ENCODE measurements around the gene CCDC57. TPM values are rescaled to one million over a fixed set of nuclear protein-coding genes. Genes with fewer than 3 reads are reported as not detected.

CCDC57 gene
- total RNA-seq, 1 donor, result 21.0 TPM

- no peak overlapping the region for H2AFZ ChIP-seq (ENCODE audit: low read length)
- peaks cover 31% of the 10 kb centered on the region for H3K4me1 ChIP-seq (ENCODE audit: insufficient read depth, low read length)
- no peaks in the 10 kb centered on the region for H3K27me3 ChIP-seq (ENCODE audit: insufficient read depth, low read length)
- no peaks in the 10 kb centered on the region for H4K20me1 ChIP-seq (ENCODE audit: insufficient read depth, low read length)
- no peaks in the 10 kb centered on the region for H3K36me3 ChIP-seq (ENCODE audit: insufficient read depth, low read length)
- DNase-seq (ENCODE audit: insufficient read length, low spot score, missing footprints), result peak; percentile 84
- H3K4me3 ChIP-seq (ENCODE audit: insufficient read depth, low read length), result no peak overlapping the region
- no peak overlapping the region for H3K27ac ChIP-seq (ENCODE audit: low read depth, low read length)
- no peaks in the 10 kb centered on the region for H3K9me3 ChIP-seq (ENCODE audit: low read depth, low read length)
- TF ChIP-seq, protein P1, sequence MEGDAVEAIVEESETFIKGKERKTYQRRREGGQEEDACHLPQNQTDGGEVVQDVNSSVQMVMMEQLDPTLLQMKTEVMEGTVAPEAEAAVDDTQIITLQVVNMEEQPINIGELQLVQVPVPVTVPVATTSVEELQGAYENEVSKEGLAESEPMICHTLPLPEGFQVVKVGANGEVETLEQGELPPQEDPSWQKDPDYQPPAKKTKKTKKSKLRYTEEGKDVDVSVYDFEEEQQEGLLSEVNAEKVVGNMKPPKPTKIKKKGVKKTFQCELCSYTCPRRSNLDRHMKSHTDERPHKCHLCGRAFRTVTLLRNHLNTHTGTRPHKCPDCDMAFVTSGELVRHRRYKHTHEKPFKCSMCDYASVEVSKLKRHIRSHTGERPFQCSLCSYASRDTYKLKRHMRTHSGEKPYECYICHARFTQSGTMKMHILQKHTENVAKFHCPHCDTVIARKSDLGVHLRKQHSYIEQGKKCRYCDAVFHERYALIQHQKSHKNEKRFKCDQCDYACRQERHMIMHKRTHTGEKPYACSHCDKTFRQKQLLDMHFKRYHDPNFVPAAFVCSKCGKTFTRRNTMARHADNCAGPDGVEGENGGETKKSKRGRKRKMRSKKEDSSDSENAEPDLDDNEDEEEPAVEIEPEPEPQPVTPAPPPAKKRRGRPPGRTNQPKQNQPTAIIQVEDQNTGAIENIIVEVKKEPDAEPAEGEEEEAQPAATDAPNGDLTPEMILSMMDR (IDR thresholded peaks at IDR 0.05; ENCODE audit: extremely low read depth, low read depth, low read length), result no peak
- H3K79me2 ChIP-seq (ENCODE audit: insufficient read depth, low read length), result peaks cover 2% of the 10 kb centered on the region
- no peak overlapping the region for H3K4me2 ChIP-seq (ENCODE audit: insufficient read depth, low read length)
Observed at GRCh38 chr17:82218349-82219075, 5.9 kb upstream of the CCDC57 start.

DNA sequence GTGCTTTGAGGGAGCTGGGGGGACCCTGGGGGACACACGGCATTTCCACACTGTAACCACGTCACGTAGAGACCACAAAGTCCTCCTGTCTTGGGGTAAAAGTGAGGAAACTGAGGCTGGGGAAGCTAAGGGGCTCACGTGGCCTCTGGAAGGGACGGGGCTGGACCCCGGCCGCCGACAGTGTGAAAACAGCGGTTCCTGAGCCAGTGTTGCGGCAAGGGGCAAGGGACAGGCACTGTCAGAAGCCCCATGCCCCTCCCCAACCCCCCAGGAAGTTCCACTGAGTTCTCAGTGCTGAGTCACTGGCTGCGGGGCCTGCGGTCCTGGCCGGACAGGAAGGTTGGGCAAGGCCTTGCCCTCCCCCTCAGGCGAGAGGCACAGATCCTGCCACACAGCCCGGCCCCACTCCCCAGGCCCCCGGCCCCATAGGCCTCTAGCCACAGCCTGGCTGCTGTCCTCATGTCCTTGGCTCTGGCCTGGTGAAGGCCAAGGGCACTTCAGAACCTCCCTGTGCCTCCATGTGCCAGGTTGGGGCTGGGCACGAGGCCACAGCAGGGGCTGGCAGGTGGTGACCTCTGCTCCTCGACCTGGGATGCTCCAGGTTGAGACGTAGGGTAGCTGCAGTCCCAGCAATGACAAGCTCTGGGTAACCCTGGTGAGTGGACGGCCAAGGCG, 5.0 kb upstream of the CCDC57 start:
- Histone ChIP-seq H4K20me1 (ENCODE audit: insufficient read depth, low read length) (no peaks in the 10 kb centered on the region), H3K4me2 (ENCODE audit: insufficient read depth, low read length) (peak overlapping the region; percentile 66), H3K27ac (ENCODE audit: low read depth, low read length) (peak overlapping the region; percentile 90), H3K4me1 (ENCODE audit: insufficient read depth, low read length) (peaks cover 34% of the 10 kb centered on the region), H3K9me3 (ENCODE audit: low read depth, low read length) (no peaks in the 10 kb centered on the region), H3K4me3 (ENCODE audit: insufficient read depth, low read length) (peak overlapping the region; percentile 33), H3K36me3 (ENCODE audit: insufficient read depth, low read length) (no peaks in the 10 kb centered on the region), H3K79me2 (ENCODE audit: insufficient read depth, low read length) (peaks cover 2% of the 10 kb centered on the region), H2AFZ (ENCODE audit: low read length) (peak overlapping the region; percentile 51), H3K27me3 (ENCODE audit: insufficient read depth, low read length) (no peaks in the 10 kb centered on the region)
- TF ChIP-seq, protein P1 (IDR thresholded peaks at IDR 0.05; ENCODE audit: extremely low read depth, low read depth, low read length), result no peak
- DNase-seq (ENCODE audit: insufficient read length, low spot score, missing footprints), result peak; percentile 99

DNA sequence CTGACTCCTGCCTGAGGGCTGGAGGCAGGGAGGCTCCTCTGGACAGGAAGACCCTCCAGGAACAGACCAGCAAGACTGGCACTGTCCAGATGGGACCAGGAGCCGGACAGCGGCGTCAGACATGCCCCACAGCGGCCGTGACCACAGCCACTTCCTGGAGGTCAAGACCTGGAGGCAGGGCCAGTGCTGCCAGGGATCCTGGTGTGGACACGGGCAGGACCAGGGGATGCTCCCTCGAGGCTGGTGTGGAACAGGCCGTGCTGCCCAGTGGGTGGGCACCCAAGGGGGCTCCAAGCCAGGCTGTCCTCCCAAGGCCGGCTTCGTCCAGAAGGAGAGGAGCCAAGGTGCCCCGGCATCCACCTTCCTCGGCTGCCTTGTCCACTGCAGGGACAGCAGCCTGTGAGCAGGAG, 4.5 kb upstream of the CCDC57 start:
- peak overlapping the region; percentile 90 for H3K27ac ChIP-seq (ENCODE audit: low read depth, low read length)
- no peaks in the 10 kb centered on the region for H4K20me1 ChIP-seq (ENCODE audit: insufficient read depth, low read length)
- H3K4me2 ChIP-seq (ENCODE audit: insufficient read depth, low read length), result peak overlapping the region; percentile 66
- H3K4me3 ChIP-seq (ENCODE audit: insufficient read depth, low read length), result peak overlapping the region; percentile 22
- peak overlapping the region; percentile 51 for H2AFZ ChIP-seq (ENCODE audit: low read length)
- DNase-seq (ENCODE audit: insufficient read length, low spot score, missing footprints), result peak; percentile 88
- H3K4me1 ChIP-seq (ENCODE audit: insufficient read depth, low read length), result peaks cover 34% of the 10 kb centered on the region
- H3K9me3 ChIP-seq (ENCODE audit: low read depth, low read length), result no peaks in the 10 kb centered on the region
- H3K36me3 ChIP-seq (ENCODE audit: insufficient read depth, low read length), result no peaks in the 10 kb centered on the region
- no peaks in the 10 kb centered on the region for H3K27me3 ChIP-seq (ENCODE audit: insufficient read depth, low read length)
- peaks cover 5% of the 10 kb centered on the region for H3K79me2 ChIP-seq (ENCODE audit: insufficient read depth, low read length)
- TF ChIP-seq, protein P1 (IDR thresholded peaks at IDR 0.05; ENCODE audit: extremely low read depth, low read depth, low read length), result no peak

Measured in osteoblast (primary cell).